Stimulated activated CD8-positive, alpha-beta memory T cell treated with anti-CD3 and anti-CD28 coated beads, Interleukin-12 subunit alpha, Interleukin-12 subunit beta, amount 100 ng/mL, for 4 hours (primary cell): ENCODE measurements around the gene PIP4K2C.
"Not testable (repeated sequence)": the region's sequence is repeated elsewhere in the genome, so short reads cannot be mapped to it uniquely, and the experiment has no call there.

Experiments used
- DNase-seq: peaks from one replicate; pipeline ENCODE4 v3.0.0-alpha.2; 2020; ENCODE audit warnings: low read depth

The PIP4K2C gene

DNA sequence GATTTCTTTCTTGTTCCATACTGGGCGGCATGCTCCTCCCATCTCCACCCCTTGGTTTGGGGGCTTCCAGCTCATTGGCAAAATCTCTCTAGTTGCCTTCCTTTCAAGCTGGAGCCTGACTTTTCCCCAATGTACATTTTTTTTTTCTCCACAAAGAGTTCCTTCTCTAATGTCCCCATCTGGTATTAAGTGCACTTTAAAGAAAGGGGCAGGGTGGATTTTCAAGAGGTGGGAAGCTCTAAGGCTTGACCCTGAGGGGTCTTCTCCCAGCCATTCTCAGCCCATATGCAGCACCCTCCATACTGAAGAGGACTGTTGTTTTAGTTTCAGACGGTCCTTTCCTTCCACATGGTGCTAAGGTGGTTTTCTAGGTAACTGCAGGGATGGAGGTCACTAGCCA lies 5.8 kb upstream of the PIP4K2C start:
- no peak for DNase-seq

DNA sequence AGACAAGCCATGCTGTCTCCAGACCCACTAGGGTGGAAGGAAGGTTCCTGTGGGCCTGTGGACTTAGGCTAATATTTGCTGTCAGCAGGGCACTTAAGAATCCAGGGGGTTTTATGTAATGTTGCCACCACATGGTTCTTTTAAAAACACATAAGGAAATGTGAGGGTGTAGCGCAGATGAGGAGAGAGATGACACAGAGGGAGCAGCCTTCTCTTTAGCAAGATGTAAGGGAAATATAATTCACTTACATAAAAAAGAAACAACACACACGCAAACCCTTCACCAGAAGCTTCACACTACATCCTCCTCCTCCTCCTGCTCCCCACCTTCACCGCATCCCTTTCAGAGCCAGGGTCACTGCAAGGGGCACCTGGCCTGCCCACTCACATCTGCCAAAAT lies 4.9 kb upstream of the PIP4K2C start:
- no peak for DNase-seq

- no peak for DNase-seq
Observed at GRCh38 chr12:57586832-57587429, 4.1 kb upstream of the PIP4K2C start.

- not testable (repeated sequence) for DNase-seq
Observed at GRCh38 chr12:57588951-57589610, 1.9 kb upstream of the PIP4K2C start.

DNA sequence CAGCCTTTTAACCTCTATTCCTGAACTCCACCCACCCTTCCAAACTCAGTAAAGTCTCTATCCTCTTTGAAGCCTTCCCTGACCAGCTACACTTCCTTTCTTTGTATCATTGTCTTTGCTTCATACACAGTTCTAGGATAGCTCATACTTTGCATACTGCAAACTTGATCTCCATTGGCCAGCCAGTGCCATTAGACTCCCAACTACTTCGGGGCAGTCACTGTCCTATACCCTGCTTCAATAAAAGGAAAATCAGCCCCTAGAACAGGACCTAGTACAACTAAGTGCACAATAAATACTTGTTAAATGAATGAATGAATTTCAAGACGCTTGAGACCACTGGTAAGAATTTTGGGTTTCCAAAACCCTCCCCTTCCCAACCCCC lies 521 bp upstream of the PIP4K2C start:
- DNase-seq, result no peak

- DNase-seq, result no peak
Observed at GRCh38 chr12:57591782-57592325, 862 bp downstream of the PIP4K2C start.

GRCh38 chr12:57592551-57593165 lies 1.7 kb downstream of the PIP4K2C start:
- no peak for DNase-seq

- no peak for DNase-seq
Observed at GRCh38 chr12:57593187-57593586, 2.2 kb downstream of the PIP4K2C start.

GRCh38 chr12:57600395-57600794 lies 9.4 kb downstream of the PIP4K2C start:
- no peak for DNase-seq

GRCh38 chr12:57602544-57602943 lies 11.6 kb downstream of the PIP4K2C start:
- no peak for DNase-seq

DNA sequence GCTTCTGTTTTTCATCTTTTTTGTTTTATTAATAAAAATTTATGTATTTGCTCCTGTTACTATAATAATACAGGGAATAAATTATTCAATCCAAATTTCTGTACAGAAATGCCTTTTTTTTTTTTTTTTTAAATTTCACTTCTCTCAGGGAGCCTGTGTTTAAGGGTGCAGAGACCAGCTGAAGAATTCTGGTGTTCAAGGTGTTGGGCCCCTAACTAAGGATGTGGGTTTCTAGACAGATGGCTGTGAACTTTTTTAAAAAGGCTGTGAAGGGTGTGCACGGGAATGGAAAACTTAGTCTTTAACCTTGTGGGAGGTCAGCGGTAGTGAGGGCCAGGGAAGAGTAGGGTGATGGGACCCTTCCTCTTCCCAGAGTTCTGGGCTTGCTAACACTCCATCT lies 12.3 kb downstream of the PIP4K2C start:
- DNase-seq, result no peak

DNA sequence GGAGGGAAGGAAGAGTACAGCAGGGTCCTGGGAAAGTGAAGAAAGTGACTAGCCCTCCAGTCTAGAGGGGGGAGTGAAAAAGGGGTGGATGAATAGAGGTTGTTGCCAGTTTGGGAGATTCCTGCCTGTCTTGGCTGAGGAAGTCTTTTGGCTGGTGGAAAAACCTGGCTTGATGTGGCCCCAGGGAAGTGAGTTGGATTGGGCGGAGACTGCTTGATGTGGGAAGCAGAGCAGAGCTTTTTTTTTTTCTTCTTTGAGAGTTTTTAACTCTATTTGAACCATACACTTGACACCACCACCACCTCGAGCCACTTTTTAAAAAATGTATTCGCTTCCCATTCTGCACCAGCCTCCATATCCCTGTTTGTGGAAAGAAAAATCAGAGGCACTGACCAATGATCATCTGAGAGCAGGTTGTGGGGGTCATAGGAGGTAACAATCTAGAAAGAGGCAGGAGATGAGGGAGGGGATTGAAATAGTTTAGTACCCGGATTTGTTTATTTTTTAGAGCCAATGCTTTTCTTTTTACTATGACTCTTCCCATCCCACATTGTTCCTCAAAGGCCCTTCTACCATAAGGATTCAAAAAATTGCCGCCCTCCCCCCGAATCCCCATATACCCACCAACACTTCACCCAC lies 12.9 kb downstream of the PIP4K2C start:
- DNase-seq, result no peak

GRCh38 chr12:57604454-57604991 lies 13.5 kb downstream of the PIP4K2C start, which contains the start of gene DTX3:
Gene DTX3 (plus strand): TSS chr12:57604824. CDS start chr12:57606518, 1,694 bp downstream.
- DNase-seq, result no peak

- DNase-seq, result no peak
Observed at GRCh38 chr12:57604992-57605810, 14.2 kb downstream of the PIP4K2C start.

DNA sequence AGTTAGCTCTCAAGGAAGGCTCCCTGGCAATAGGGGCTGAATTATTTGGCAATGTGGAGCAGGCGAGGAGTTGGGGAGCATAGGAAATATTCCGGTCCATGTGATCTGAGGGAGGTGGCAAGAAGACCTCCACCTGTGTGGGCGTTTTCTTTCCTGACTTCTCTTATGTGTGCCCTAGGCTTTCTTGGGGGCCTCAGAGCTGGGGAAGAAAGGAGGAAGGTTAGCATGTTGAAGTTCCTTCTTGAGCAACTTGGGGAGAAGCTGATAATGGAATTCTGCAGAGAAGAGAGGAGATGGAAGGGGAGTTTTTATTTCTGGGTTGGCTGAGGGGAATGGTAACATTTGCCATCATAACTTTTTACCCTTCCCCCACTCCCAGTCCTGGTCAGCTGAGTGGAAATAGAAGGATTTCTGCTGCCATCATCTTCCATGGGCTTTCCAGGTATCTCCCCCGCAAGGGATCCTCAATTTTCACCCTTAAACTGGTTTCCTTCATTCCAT lies 14.9 kb downstream of the PIP4K2C start:
- DNase-seq, result no peak

DNA sequence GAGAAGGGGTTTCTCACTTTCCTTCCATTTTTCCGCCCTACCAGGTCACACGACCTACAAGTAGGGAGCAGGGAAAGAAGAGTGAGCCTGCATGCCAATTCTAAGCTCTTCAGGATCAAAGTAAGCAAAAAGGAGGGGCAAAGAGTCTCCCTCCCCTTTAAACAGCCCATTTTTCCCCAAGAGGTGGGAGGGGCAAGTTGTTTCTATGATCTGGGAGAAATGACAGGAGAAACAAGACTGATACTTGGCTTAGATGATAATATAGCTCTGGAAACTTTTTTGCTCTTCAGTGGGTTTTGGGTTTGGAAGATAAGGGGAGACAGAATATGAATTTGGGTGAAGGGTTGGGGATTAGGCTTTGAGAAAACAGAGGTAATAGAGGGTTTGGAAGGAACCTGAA lies 15.4 kb downstream of the PIP4K2C start:
- no peak for DNase-seq

GRCh38 chr12:57606821-57607220 lies 15.8 kb downstream of the PIP4K2C start:
- DNase-seq, result no peak

- no peak for DNase-seq
Observed at GRCh38 chr12:57607958-57608663, 17.1 kb downstream of the PIP4K2C start.

DNA sequence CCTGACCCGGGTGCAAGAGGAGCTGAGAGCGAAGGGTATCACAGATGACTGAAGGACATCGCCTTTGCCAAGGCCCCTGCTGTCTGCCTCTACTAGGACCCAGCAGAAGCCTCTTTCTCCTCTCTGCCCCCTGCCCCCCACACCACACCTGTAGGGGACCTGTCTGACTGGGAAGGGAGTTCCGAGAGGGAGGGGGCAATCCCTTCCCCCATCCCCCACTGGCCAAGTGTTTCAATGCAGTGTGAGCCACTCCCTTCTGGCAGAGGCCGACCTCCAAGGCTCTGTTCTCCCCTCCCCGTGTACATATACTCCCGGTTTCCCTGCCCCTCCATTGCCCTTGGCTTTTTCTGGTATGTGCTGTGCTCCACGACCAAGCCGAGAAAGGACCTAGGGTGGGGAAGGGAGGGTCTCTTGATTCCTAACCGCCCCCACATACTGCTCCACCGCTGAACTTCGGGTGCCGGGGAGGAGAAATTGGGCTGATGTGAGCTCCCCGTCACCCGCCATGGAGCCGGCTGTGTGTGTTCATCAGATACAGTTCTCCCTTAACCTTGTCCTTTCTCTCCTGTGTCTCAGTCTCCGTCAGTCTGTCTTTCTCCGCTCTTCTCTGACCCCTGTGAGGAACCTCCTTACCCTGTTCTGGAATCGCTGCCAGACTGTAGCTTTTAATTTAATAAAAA lies 18.2 kb downstream of the PIP4K2C start:
- DNase-seq, result no peak
